WTC11 (cell line): ENCODE data around the gene SEC24B.

Experiments
- ATF3 ChIP-seq: sonication (generic); formaldehyde crosslinking; conservative IDR thresholded peaks from 2 replicates; pipeline ENCODE4 v1.8.1; 2022; ENCODE audit warnings: mild to moderate bottlenecking, missing genetic modification reagents
- ATF6 ChIP-seq: sonication (generic); formaldehyde crosslinking; IDR thresholded peaks from 2 replicates; pipeline ENCODE4 v1.8.1; 2023; ENCODE audit warnings: mild to moderate bottlenecking, missing genetic modification reagents
- CTCF ChIP-seq: fragments of 200-600 bp; IDR thresholded peaks from 2 replicates; pipeline ENCODE4 v1.8.0; 2022; ENCODE audit warnings: antibody characterized with exemption
- MAX ChIP-seq: sonication (generic); formaldehyde crosslinking; IDR thresholded peaks from 2 replicates; pipeline ENCODE4 v1.8.0; 2022; ENCODE audit warnings: mild to moderate bottlenecking, missing genetic modification reagents

GRCh38 chr4:109451544-109452273 is 18.1 kb downstream of the SEC24B start:
- TF ChIP-seq MAX (CRISPR knock-in tag), result no peak
- TF ChIP-seq CTCF, result no peak
- no peak for TF ChIP-seq ATF3 (CRISPR knock-in tag)
- TF ChIP-seq ATF6 (CRISPR knock-in tag), result no peak
